Measurements from ENCODE around the gene ZNF470. TPM values are rescaled to one million over a fixed set of nuclear protein-coding genes. Genes with fewer than 3 reads are reported as not detected.
A peak's percentile ranks its signal among the peaks of the same experiment; 100 is the strongest.

Gene ZNF470
- total RNA-seq, 1 experiment from 2014 or later = 7.1 TPM

DNA sequence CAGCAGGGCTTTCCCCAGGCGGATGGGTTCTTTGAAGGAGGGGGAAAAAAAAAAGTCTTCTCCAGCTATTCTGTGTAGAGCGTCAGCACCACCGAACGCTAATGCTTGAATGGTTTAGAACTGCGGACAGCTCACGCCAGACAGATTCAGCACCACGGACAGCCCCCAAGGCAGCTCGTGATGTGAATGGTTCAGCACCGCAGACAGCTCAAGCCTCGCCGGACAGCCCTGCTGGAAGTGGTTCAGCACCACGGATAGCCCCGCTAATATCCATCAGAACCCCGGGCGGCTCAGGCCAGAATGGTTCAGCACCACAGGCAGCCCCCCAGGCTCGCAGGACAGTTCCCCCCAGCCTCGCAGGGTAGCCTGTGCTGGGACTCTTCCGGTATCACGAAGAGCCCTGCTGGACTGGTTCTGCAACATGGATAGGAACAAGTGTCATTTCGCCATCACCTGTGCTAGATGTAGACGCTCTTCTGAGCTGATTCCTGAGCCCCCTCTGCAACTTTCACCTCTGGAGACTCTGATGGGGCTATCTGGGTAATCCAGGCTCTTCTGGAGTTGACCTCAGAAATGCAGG is 70.8 kb downstream of the ZNF470 start:
- Histone ChIP-seq H3K27ac (ENCODE audit: insufficient read length, low read depth, low read length) (no peak overlapping the region), H3K79me1 (ENCODE audit: insufficient read depth, low read depth, low read length, poor library complexity, severe bottlenecking) (no peaks in the 10 kb centered on the region), H3K27me3 (ENCODE audit: insufficient read depth, low read length) (no peaks in the 10 kb centered on the region), H3K23ac (ENCODE audit: insufficient read length, low read depth, low read length) (no peak overlapping the region), H2AFZ (ENCODE audit: low read length) (no peak overlapping the region), H3K4me1 (ENCODE audit: insufficient read depth, low read length) (no peaks in the 10 kb centered on the region), H2BK15ac (ENCODE audit: low read depth, low read length) (no peak overlapping the region), H3K18ac (ENCODE audit: insufficient read length, low read depth, low read length) (no peak overlapping the region), H4K20me1 (ENCODE audit: control insufficient read depth, insufficient read depth, insufficient read length) (no peaks in the 10 kb centered on the region), H3K9ac (ENCODE audit: extremely low read depth, insufficient read length, low read length) (no peak overlapping the region), H4K5ac (ENCODE audit: insufficient read length, low read depth, low read length) (no peak overlapping the region), H2BK12ac (ENCODE audit: insufficient read length, low read depth, low read length) (no peak overlapping the region), H4K91ac (ENCODE audit: insufficient read length, low read depth, low read length) (no peak overlapping the region), H3K4ac (ENCODE audit: low read depth, low read length) (no peak overlapping the region), H3K9me3 (ENCODE audit: control insufficient read depth, low read depth, low read length) (peaks cover 47% of the 10 kb centered on the region), H3K23me2 (ENCODE audit: insufficient read length, low read depth, low read length, poor library complexity, severe bottlenecking) (peaks cover 3% of the 10 kb centered on the region), H2BK20ac (ENCODE audit: low read depth, low read length, poor library complexity, severe bottlenecking) (no peak overlapping the region), H2BK120ac (ENCODE audit: low read depth, low read length, poor library complexity, severe bottlenecking) (no peak overlapping the region), H3K14ac (ENCODE audit: insufficient read depth, low read length) (no peak overlapping the region), H2AK5ac (ENCODE audit: insufficient read length, low read length) (no peak overlapping the region), H3T11ph (ENCODE audit: low read length) (no peak overlapping the region), H4K8ac (replicated peaks; ENCODE audit: insufficient read length, low read depth, low read length) (no peak overlapping the region), H3K56ac (ENCODE audit: insufficient read length, low read depth, low read length) (no peak overlapping the region), H2BK5ac (ENCODE audit: insufficient read length, low read length) (no peak overlapping the region), H3K79me2 (ENCODE audit: insufficient read depth, low read length) (no peaks in the 10 kb centered on the region), H3K4me2 (ENCODE audit: insufficient read depth, insufficient read length, low read length) (no peak overlapping the region)
- H3K9me3 Mint-ChIP-seq = peaks cover 86 to 88% of the 10 kb centered on the region in 2 experiments
- H3K27me3 Mint-ChIP-seq (ENCODE audit: low read depth) = peaks cover 4% of the 10 kb centered on the region
- TF ChIP-seq, protein P1, sequence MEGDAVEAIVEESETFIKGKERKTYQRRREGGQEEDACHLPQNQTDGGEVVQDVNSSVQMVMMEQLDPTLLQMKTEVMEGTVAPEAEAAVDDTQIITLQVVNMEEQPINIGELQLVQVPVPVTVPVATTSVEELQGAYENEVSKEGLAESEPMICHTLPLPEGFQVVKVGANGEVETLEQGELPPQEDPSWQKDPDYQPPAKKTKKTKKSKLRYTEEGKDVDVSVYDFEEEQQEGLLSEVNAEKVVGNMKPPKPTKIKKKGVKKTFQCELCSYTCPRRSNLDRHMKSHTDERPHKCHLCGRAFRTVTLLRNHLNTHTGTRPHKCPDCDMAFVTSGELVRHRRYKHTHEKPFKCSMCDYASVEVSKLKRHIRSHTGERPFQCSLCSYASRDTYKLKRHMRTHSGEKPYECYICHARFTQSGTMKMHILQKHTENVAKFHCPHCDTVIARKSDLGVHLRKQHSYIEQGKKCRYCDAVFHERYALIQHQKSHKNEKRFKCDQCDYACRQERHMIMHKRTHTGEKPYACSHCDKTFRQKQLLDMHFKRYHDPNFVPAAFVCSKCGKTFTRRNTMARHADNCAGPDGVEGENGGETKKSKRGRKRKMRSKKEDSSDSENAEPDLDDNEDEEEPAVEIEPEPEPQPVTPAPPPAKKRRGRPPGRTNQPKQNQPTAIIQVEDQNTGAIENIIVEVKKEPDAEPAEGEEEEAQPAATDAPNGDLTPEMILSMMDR (conservative IDR thresholded peaks at IDR 0.05) = no peak
- peaks cover 9 to 36% (median 14%) of the 10 kb centered on the region in 3 experiments for H3K36me3 Mint-ChIP-seq (ENCODE audit: insufficient read depth in 1 of 3, low read depth in 3 of 3)
- H3K4me3 Mint-ChIP-seq = no peak overlapping the region
- peak; percentile 69 for DNase-seq
- no CpG with 5 or more reads among the region's 21 CpGs for WGBS (ENCODE audit: extremely low coverage, insufficient read length, low lambda C conversion rate)
- no peaks in the 10 kb centered on the region for H3K4me1 Mint-ChIP-seq
- no peak overlapping the region for H3K27ac Mint-ChIP-seq

Other genes starting within 250 kb of the ZNF470 start
- gene ZNF582, start 173.9 kb upstream of the ZNF470 start, total RNA-seq (2021) = 4.4 and 5.5 TPM in 2 replicates
- 2.2 and 3.3 TPM in 2 replicates for gene ZNF583, start 163.1 kb upstream of the ZNF470 start, total RNA-seq (2021)
- not detected in 2 replicates for gene ZNF667, start 90.1 kb upstream of the ZNF470 start, total RNA-seq (2021)
- not detected in 2 replicates for gene ZNF471, start 59.6 kb upstream of the ZNF470 start, total RNA-seq (2021)
- 3.2 and 3.8 TPM in 2 replicates for gene ZFP28, start 28.5 kb upstream of the ZNF470 start, total RNA-seq (2021)
- 7.2 TPM in 2 replicates for gene ZNF71, start 27.8 kb downstream of the ZNF470 start, total RNA-seq (2021)
- 0.26 and 0.28 TPM in 2 replicates for gene SMIM17, start 75.7 kb downstream of the ZNF470 start, total RNA-seq (2021)
- 0.07 and 0.18 TPM in 2 replicates for gene ZNF835, start 104.3 kb downstream of the ZNF470 start, total RNA-seq (2021)

Measured in H9 (cell line).